GM18498 (cell line): ENCODE data around the gene CHN1.

Experiments
- ATAC-seq: cut with Tn5 transposase; IDR thresholded peaks from one replicate; pipeline ENCODE4 v1.9.1; 2021; ENCODE audit warnings: mild to moderate bottlenecking, moderate library complexity; ENCODE audit not compliant: unreplicated experiment

CHN1 gene

DNA sequence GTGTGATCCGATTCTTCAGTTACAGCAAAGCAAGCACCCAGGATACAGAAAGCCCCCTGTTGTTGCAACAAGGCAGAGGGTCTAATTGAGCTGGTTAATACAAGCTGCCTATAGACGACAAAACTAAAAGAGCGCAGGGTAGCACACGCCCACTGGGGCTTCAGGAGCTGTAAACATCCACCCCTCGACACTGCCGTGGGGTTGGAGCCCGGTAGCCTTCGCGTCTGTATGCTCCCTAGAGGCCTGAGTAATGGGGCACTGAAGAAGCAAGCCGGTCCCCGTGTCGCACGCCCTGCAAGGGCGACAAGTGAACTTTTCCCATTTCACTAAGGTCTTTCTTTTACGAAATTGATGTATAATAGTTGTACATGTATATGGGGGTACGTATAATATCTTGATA lies 216.2 kb downstream of the CHN1 start:
- no peak for ATAC-seq

DNA sequence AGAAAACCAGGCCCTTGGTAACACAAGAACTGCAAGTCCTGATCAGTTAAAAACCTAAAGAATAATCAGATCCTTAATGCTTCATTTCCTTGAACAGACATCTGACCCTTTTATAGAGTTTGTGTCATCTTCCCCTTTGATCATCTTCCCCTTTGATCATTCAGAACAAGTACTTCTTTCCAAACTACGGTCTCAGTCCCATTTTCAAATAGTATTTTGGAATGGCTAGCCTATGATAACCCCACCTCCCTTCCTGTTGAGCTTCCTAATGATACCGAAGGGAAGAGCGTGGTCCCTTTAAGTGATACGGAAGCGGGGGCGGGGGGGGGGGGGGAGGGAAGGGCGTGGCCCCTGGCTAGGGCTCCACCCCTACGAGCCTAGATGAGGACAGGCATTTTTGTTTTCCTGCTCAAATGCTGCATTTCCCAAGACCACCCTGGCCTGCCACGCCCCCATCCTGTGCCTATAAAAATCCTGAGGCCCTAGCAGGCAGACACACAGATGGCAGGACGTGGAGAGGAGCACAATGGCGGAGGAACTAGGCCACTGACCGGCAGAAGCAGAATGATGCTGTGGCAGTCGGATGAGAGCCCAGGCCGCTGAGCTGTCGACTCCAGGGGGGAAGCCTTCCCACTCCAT lies 216.8 kb downstream of the CHN1 start:
- no peak for ATAC-seq

DNA sequence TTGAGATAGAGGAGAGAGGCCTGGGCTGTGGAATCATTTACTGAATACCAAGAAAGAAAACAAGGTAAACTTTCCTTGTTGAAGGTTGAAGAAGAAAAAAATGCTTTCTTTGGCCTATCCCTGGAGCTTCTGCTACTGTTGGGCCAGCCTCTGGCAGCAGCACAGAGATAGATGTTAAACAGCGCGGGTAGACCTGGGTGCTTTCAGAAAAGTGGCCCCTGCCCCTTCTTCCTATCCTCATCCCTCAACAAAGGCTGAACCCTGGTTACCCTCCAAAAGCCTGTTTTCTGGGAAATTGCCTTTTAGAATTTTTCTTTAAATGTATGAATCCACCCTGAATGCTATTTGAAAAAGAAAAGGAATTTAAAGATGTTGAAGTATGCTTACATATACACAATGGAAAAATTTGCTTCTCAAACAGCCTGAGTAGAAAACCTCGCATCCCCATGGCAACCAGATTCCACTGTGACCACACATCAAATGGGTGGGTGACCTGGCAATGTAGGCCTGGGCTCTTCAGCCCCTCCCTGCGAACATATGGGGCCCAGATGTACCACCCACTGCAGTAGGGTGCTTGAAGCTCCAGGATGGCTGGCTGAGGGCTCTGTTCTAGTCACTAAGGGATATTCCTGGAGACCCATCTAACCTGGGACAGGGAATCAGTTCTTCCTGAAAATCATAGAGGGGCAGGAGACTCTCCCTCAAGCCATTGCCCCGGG lies 217.5 kb downstream of the CHN1 start:
- ATAC-seq: no peak

DNA sequence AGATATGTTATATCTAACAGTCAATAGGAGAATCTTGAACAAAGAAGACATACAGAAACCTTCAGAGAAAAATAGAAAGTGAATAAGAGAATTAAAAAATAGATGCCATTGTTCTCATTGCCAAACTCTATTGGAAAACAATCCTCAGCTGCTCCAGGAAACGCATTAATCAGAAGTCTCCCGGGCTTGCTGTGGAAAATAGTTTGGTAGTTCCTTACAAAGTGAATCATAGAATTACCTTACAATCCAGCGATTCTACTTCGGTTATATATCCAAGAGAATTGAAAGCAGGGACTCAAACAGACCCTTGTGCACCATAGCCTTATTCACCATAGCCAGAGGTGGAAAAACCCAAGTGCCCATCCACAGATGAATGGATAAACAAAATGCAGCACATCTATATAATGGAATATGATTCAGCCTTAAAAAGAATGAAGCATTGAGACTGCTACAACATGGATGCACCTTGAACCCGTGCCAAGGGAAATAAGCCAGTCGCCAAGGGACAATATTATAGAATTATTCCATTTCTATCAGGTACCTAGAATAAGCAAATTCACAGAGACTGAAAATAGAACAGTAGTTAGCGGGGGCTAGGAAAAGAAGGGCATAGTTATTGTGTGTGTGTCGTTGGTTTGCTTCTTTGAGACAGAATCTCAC lies 219.0 kb downstream of the CHN1 start:
- no peak for ATAC-seq

DNA sequence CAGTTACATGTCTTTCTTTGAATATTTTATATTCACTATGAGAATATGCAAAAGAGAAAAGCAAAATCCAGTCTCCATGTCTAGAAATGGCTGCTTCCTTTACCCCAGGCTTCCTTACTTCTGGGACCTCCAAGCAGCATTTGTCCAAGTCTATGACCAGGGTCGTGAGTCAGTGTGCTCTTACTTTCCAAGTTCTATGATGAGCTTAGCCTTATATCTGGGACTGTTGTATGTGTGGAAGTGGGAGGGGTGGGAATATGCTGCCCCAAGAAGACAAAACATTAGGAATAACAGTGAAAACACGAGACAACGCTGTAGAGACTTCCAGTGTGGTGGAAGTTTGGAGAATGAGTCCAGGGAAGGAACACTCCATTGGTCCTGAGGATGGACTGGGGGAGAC lies 219.7 kb downstream of the CHN1 start:
- no peak for ATAC-seq

DNA sequence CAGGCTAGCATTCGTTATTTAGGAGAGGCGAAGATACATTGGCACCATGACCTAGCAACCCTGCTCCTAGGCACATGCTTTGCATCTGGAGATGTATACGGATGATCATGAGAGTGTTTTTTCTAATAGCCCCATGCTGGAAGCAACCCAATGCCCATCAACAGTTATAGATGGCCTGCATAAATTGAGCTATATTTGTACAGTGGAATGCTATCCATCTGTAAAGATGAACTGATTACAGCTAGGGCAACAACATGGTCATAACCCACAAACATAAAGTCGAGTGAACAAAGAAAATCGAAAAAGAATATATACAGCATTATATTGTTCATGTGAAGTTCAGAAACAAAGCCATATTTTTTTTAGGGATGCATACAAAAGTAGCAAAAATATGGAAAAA lies 220.3 kb downstream of the CHN1 start:
- no peak for ATAC-seq

DNA sequence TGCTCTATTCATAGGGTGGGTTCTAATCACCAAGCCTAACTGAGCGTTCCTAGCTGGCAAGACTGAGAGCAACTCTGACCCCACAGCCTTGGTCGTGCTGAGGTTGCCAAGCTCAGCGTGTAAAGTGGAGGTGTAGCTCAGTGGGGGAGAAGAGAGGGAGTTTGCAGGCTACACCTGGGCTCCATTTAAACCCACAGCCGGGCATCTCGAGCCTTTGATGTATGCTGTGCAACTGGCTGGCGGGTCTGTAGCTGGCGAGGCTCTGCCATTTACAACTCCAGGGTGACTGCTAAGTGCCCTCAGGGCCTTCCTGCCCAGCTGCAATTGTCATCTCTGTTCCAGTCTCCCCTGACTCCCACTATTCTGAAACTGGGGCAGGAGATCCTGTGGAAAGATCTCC lies 220.9 kb downstream of the CHN1 start:
- no peak for ATAC-seq

DNA sequence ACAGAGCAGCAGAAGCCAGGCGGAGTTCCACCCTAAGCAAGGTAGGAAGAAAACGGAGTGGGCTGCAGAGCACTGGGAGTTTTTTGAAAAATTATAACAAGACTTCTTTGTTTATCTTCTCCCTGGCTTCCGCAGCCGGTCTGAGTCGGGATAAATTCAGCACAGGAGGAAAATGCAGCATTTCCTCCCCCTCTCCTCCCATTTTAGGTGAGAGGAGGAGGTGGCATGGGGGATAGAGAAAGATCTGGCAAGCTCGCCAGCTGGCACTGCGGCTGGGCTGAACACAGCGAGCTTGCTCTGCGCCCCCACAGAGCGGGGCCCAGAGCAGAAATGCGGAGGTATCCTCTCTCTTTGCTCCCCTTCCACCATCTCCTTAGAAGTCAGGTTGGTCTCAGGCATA lies 223.2 kb downstream of the CHN1 start:
- no peak for ATAC-seq

DNA sequence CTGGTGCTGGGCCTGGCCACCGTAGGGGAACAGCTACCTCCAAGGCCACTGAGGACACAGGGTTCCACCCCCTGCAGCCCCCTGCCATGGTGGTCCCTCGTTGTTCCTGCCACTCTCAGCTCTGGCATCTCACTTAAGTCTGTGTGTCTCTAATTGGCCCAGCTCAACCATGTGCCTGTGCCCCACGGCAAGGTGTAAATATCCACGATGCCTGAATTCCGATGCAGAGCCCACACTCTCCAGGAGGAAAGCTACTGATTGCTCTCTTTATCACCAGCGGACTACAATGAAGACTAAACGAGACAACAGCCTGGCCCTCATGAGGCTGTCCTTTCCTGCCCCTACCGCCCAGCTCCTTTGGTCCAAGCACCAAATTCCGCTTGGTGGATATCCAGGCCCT lies 223.9 kb downstream of the CHN1 start:
- no peak for ATAC-seq

DNA sequence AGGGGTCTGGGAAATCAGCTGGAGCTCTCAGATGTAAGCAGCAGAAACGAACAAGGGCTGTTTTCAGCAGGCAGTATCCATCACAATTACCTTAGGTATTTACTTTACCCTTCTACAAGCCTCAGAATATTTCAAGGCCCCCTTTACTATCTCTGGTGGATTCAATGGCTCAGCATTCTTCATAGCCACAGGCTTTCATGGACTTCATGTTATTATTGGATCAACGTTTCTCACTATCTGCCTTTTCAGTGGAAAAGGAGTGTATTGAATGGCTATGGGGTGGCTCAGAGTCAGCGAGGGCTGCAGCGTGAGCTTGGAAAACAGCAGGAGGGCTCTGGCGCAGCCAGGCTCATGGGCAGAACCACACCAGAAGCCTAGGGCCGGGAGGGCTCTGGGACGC lies 224.3 kb downstream of the CHN1 start:
- ATAC-seq: no peak

DNA sequence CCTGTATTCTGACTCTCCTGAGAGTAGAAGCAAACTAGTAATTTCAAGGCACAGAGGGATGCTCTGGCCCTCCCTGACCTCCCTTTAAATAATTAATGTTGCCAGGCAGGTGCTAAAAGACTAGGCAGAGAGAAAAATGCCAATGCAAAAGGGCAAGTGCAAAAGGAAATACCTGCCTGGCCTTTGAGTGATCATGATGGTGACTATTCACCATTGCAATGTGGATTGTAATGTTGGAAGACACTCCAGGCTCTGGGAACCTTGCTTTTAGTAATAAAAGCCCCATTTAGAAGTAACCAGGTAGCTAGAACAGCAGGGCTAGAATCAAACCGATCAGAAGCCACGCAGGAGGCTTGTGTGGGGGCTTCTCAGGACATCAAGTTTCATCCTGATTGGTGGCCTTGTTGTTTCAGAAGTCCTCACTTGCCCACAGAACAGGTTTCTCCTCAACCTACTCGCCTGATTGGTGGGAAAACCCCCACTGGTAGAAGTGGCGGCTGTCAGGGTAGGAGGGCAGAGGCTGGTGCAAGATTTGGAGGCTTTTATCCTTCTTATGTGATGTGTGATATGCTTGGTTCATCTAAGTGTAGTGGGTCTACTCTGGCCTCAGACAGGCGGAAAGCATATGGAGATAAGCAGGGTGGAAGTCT lies 224.9 kb downstream of the CHN1 start:
- ATAC-seq: no peak

DNA sequence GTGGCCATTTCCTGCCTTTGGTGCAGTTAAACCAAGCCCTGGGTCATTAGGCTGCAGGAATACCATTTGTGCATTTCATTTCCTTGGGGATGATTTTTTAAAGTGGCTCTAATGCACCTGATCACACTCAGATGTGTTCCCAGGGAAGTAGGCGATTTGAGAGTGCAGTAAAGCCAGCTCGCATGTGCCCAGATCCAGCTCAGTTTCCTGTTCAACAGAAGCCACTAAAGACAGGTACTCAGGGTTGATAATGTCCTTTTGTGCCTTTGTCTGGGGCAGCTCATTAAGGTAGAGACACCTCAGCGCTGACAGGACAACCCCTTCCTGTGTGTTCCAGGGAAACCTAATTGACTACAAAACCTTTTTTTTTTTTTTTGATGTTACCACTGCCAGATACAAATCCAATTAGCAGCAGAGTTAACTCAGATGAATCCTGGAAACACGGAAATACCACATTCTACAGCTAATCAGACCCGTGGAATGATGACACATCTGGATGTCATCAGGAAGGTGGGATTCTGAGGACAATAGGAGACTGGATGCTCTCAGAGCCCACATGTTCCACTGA lies 225.7 kb downstream of the CHN1 start:
- ATAC-seq: no peak

DNA sequence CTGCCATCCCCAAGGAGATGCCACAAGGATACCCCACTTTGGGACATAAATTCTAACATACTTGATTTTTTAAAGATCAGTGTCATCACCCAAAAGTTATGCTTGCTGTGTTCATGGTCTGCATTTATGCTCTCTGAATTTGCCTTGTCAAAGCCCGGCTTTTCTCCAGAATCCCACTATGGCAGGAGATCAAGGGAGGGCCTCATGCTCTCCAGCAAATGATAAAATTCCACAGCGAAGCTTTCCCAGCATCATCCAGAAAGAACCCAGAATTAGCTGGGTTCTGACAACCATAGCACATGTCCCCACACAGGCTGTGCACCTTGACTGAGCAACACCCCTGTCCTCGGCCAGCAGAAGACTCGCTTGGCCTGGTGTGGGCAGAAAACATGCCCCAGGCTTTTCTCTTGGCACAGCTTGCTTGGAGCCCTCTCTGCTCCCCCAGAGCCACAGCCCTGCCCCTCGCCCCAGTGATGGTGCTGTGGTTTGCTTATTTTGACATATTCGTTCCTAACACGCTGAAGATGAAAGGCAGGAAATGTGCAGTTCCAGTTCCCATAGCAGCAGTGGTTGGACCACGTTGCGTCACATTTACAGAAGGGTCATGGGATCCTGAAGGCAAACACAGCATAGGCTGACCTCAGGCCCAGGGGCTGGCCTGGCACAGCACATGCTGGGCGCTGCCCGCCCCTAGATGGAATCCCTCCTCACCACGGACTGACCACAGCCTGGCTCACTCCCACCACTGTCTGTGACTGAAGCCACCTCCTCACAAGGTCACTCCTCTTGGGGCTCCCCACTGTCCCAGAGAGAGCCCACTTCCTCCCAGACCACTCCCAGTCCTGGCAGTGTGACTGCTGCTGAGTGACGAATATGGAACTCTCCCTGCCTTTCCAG lies 226.8 kb downstream of the CHN1 start:
- ATAC-seq: no peak

DNA sequence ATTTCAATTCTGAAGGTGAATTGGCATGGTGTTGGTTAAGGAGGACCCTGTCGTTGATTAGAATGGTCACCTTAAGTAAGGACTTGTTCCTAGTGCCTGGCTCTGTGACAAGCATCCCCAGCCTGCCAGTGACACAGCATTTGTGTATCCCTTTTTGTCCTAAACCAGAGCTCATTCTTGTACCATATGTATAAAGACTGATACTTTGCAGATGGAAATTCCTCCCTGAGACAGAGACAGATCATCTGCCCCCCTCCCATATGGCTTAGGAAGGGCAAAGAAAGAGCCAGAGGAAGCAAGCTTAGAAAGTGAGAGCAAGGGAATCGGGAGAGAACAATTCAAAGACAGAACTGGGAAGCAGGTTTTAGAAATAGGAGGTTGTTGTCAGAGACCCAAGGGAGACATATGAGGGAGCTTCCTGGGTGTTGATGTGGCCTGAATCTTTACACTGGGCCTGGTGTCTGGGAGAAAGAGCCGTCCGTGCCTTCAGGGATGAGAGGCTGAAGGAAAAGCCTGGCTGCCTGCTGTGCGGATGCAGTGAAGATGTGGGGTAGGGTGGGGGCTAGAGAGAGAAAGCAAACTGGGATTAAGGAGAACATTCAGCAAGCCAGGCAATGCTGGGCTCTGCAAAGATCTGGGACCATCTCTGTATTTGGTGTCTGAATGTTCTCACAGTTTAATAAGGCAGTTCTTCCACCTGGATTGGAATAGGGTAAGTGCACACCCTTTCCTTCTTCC lies 227.7 kb downstream of the CHN1 start:
- ATAC-seq: no peak

DNA sequence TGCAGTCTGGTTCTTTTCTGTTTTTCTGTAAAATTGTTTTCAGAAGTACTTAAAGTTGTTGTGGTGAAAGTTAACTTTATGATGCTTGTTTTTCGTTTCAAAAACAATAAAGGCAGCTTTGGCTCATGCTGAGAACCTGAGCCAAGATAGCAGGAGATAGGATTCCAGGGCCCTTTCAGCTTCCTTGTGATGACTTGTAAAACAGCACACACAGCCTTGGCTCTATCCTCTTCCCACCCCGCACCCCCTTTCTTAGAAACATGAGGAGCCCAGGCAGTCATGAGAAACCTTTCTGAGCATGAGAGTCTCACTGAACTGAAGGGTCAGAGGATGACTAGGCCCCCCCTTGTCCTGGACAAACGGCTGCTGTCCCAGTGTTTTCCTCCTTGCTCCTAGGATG lies 228.5 kb downstream of the CHN1 start:
- ATAC-seq: no peak

DNA sequence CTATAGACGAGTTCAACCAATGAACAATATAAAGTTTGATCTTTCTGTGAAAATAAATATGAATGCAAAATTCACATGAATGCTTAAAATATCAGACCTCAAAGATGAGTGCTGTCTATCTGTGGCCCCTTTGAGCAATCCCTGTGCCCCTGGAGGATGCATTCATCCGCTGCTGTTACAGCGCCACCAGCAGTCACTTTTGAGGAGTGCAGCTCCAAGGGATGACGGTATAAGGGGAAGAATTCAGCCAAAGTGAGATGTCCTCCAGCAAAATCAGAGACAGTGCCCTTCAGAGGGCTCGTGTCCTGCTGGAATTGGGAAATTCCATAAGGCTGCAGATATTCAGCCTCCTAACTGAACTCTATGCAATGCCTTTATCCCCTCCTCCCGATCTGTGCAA lies 229.0 kb downstream of the CHN1 start:
- no peak for ATAC-seq

DNA sequence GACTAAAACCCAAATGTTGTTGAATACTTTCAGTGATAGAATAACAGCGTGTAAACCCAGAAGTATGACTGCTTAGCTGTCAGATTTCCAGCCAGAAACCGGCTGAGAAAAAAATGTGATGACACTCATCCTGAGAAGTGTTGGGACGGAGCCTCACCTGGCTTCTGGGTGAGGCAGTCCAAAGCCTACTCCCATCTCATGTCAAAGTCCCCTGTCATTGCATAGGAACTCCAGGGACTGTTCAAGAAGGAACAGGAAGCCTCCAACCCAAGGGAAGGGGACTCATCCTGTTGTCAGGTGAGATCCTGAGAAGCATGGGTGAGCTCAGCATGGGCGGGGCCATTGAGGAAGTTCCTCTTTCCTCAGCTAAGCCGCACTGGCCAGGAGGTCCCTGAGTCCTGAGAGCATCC lies 229.6 kb downstream of the CHN1 start:
- ATAC-seq: no peak

DNA sequence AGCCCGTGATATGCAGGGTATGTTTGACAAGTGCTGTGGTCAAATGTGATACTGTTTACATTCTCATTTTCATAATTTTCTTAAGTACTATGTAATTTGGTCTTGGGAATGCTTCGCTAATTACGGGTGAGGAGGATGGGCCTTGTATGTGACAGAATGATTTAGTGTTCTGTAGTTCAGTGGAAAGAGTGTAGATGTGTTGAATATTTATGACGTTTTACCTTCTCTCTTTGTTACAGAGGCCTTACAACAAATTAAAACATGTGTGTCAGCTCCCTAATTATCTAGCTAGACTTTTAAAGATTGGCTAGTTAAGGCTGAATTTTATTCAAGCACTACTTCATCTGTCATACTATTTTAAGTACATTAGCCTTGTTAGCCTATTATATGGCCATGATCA lies 230.3 kb downstream of the CHN1 start:
- no peak for ATAC-seq

DNA sequence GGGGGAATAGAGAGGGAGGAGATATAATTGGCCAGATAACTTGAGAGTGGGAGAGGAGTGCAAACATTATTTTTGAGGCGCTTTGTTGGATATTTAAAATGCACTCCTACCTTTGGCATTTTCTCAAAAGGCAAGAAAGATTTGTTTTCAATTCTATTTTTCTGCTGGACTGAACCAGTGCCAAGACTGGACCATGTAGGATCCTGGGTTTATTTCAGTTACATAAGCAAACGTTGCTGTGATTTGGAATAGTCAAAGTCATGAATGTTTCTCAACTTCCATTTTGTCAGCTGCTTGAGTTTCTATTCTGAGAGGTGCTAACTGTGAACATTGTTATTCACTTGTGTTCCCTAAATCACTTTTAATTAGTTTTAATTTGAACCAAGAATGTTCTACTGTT lies 232.0 kb downstream of the CHN1 start:
- no peak for ATAC-seq

DNA sequence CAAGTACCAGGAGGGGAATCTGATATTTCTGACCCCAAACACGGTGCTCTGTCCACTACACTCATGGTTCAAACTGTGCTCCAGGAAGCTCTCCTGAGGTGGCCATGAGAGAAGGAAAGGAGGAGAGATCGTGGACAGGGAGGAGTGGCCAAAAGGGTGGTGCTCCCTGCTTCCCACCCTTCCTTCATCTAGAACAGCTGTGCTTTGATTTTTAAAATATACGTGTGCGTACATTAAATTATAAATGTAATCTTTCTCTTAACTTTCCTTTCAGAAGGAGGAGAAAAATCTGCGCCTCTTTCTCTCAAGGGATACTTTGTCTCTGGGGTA lies 232.7 kb downstream of the CHN1 start:
- ATAC-seq: no peak
